KBM-7 (cell line): Measurements from ENCODE around the gene ELMO3.

Source experiments
- DNase-seq: peaks from one replicate; pipeline ENCODE4 v3.0.0-alpha.2; 2015
- in situ Hi-C: fragments of 300-500 bp; cut with MboI; formaldehyde crosslinking; loops from 2 replicates; pipeline ENCODE4 v1.14.3; 2020; ENCODE audit warnings: low sequenced_read_pairs, low pct_unique_long_range_greater_than_20kb, mixed read lengths

Gene ELMO3, protein sequence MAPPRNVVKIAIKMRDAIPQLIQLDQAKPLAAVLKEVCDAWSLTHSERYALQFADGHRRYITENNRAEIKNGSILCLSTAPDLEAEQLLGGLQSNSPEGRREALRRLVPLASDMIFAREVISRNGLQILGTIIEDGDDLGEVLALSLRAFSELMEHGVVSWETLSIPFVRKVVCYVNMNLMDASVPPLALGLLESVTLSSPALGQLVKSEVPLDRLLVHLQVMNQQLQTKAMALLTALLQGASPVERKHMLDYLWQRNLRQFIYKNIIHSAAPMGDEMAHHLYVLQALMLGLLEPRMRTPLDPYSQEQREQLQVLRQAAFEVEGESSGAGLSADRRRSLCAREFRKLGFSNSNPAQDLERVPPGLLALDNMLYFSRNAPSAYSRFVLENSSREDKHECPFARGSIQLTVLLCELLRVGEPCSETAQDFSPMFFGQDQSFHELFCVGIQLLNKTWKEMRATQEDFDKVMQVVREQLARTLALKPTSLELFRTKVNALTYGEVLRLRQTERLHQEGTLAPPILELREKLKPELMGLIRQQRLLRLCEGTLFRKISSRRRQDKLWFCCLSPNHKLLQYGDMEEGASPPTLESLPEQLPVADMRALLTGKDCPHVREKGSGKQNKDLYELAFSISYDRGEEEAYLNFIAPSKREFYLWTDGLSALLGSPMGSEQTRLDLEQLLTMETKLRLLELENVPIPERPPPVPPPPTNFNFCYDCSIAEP

DNA sequence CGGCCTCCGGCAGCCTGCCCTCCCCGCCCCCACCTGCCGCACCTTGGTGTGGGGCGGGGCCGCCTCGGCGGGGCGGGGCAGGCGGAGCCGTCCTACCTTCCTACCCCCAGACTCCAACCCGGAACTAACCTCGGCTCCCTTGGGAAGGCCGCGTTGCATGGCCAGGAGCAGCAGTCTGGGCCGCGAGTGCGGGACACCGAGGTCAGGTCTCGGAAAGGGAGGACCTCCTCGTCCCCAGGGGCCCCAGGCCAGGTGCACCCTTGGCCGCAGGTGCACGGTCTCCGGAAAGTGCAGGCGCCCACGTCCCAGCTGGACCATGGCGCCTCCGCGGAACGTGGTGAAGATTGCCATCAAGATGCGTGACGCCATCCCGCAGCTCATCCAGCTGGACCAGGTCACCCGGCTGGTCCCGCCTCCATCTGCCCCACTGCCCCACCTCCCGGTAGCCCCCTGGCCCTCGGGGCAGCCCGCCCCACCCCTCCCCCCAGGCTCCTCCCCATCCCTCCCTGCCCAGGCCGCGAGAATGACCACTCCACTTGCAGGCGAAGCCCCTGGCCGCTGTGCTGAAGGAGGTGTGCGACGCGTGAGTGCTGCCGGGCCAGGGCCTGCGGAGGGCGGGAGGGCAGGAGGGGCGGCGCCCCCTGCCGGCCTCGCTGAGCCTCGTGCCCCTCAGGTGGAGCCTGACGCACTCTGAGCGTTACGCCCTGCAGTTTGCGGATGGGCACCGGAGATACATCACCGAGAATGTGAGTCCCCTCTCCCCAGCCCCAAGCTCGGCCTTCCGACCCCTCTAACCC lies at the start of gene ELMO3:
Gene ELMO3 (plus strand): TSS at position 121 of the 797 bp plus-strand sequence. CDS start 196 bp downstream, at position 317.
- DNase-seq, result no peak
- in situ Hi-C loops, result no loop called here

- in situ Hi-C loops, result no loop called here
- no peak for DNase-seq
Measured at GRCh38 chr16:67149276-67150046, 49.5 kb upstream of the ELMO3 start.

DNA sequence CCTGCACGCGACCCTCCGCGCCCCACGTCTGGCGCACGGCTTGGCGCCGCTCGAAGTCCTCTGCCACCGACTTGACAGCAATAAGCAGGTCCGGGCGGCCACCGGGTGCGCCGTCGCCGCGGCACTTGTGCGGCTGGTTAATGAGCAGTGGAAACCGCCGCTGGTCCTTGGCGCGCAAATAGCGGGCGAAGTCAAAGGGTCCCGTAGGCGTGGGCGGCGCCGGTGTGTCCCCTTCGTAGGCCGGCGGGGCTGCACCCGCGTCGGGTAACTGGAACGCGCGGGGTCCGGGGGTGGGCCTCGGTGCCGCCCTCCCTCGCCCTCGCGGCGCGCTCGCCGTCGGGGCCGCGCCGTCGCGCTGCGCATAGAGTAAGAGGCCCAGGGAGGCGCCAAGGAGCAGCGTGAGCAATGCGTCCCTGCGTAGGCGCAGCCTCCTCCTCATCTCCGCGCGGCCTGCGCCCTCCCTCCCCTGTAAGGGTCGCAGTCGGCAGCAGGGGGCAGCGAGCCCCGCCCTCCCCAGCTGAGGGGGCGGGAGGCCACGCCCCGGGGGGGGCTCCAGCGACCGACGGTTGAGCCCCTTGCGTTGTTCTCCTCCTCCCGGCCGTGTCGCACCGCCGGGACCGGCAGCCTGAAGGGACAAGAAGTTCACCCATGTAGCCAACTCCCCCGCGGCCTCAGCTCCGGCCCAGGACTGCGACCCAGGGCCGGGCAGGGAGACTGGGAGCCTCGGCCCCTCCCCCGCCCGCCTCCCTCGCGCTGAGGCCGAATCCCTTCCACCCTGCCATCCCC lies 48.7 kb upstream of the ELMO3 start:
- in situ Hi-C loops, result no loop called here
- no peak for DNase-seq

- in situ Hi-C loops, result no loop called here
- DNase-seq, result no peak
Measured at GRCh38 chr16:67150833-67151396, 48.0 kb upstream of the ELMO3 start, which contains the start of gene B3GNT9. Gene B3GNT9, minus strand, starts transcription at chr16:67150998. Its CDS starts 513 bp downstream, at chr16:67150485.

- in situ Hi-C loops, result no loop called here
- DNase-seq, result no peak
Measured at GRCh38 chr16:67151431-67152097, 47.4 kb upstream of the ELMO3 start.

- no peak for DNase-seq
- in situ Hi-C loops, result no loop called here
Measured at GRCh38 chr16:67154578-67155294, 44.2 kb upstream of the ELMO3 start.

DNA sequence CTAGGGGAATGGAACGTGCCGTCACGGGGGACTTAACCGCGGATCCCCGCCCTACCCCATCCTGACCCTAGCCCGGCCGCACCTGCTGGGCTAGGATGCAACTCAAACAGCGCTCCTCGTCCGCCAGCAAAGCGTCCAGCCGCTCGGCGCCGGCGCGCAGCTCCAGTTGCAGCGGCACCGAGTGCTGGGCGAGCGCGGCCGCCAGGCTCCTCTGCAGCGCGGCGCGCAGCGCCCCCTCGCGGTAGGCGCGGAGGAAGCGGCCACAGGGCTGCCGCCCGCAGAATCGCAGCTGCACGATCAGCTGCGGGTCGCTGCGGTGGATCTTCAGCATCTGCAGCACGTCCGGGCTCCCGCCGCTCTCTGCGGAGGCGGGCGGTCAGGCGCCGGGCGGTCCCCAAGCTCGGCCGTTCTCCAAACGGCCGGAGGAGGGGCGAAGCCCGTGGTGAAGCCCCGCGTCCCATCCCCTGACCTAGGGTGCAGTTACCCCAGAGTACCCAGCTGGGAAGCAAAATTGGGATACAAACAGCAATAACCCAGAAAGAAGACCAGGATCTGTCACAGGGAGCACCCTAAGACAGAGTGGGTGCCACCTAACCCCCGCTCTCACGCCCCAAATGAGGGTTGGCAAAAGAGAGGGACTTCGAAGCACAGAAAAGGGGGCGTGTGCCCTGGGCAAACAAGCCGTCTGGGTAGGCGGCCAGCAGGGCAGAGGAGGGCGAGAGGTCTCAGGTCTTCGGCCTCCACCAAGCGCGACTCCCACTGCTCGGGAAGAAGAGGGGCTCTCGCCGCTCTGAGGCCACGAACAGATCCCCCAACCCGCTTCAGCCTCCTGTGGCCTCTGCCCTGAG lies 43.4 kb upstream of the ELMO3 start:
- DNase-seq, result peak; percentile 73
- in situ Hi-C loops, result no loop called here

DNA sequence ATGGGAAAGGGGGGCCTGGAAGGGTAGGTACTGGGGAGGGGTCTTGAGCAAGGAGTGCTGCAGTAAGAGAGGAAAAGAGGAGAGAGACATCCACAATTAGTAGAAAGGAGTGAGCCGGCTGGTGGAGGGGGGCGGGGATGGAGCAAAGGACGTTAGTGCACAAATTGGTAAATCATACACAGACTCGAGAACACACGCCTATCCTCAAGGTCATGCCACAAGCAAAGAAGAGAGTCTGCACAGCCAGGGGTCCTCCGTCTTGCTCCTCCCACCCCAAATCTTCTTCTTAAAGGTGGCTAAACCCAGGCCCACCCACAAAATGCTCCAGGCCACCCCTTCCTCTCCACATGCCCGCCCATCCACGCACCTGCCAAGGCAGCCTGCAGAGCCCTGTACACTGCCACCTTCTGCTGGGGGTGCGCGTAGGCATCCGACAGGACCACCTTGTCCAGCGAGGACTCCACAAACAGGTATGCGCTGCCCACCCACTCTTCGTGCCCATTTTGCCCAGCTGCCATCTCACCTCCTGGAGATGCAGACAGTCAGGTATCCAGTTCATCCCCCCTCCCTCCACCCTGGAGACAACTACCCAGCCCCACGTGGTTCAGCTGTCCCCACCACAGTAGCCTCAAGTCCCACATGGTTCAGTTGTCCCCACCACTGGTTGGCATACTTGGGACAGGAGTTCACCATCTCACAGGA lies 42.6 kb upstream of the ELMO3 start:
- no peak for DNase-seq
- in situ Hi-C loops, result no loop called here

- in situ Hi-C loops, result no loop called here
Measured at GRCh38 chr16:67157106-67157748, 41.7 kb upstream of the ELMO3 start.

DNA sequence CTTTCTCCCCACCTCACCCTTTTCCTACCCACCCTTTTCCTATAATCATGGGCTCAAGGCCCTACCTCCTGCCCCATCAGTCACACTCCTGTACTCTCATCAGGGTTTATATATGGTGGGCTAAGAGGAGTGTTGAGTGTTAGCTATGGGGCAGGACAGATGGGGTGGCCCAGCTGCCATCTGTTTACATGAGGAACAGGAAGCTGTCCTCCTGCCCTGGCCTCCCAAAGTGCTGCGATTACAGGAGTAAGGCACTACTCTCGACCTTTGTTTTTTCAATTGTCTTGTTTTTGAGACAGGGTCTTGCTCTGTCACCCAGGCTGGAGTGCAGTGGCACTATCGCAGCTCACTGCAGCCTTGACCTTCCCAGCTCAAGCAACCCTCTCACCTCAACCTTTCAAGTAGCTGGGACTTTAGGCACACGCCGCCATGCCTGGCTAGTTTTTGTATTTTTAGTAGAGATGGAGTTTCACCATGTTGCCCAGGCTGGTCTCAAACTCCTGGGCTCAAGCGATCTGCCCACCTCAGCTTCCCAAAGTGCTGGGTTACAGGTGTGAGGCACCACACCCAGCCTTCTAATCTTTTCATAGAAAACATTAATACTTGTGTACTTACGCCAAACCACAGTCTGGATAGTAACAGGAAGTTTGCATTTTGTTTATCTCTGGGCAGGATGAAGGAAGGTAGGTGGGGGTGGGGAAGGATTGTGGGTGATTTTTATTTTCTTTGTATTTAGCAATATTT lies 40.9 kb upstream of the ELMO3 start:
- no peak for DNase-seq
- in situ Hi-C loops, result no loop called here

More at GRCh38 chr16:67157106-67157748, 41.7 kb upstream of the ELMO3 start:
- DNase-seq, result no peak

DNA sequence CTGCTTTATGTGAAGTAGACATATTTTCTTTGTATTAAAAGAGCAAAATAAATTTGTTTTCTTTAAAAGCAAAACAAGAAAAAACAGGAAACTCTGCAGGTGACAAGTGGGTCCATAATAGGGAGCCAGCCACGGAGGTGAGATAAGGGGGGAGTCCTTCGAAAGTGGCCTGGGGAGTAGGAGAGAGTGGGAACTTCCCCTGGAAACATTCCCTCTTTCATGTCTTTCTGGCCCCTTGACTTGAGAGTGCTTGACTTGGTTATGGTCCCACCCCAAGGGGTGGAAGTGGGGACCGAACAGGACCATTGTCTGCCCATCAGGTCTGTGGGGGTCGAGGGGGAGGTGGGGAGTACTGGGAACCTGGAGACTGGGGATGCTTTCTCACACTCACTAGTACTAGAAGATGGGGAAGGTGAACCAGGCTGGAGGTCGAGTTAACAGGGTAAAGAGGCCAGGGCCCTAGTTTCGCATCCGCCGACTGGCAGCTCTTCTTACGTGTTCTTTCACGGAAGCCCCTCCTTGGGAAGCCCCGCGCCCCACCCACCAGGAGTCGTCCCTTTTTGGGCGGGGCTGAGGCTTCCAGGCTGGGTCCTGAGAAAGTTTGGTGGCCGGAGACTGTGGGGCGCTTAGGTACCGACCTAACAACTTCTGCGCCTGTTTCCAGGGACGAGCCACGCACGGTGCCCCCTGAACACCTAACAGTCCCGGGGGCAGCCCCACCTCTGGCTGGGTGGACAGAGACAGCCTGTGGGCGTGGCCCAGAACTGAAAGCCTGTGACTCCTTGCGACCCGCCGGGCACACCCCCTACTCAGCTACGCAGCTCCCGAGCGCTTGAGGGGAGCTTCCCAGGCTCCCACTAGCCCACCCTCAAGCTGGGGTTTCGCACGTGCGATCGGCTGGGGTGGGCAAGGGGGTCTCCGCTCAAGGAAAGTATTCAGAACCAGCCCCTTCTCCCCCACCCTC lies 40.0 kb upstream of the ELMO3 start:
- DNase-seq, result peak; percentile 51
- in situ Hi-C loops, result no loop called here

GRCh38 chr16:67161595-67162058 lies 37.3 kb upstream of the ELMO3 start:
- DNase-seq, result no peak
- in situ Hi-C loops, result no loop called here

DNA sequence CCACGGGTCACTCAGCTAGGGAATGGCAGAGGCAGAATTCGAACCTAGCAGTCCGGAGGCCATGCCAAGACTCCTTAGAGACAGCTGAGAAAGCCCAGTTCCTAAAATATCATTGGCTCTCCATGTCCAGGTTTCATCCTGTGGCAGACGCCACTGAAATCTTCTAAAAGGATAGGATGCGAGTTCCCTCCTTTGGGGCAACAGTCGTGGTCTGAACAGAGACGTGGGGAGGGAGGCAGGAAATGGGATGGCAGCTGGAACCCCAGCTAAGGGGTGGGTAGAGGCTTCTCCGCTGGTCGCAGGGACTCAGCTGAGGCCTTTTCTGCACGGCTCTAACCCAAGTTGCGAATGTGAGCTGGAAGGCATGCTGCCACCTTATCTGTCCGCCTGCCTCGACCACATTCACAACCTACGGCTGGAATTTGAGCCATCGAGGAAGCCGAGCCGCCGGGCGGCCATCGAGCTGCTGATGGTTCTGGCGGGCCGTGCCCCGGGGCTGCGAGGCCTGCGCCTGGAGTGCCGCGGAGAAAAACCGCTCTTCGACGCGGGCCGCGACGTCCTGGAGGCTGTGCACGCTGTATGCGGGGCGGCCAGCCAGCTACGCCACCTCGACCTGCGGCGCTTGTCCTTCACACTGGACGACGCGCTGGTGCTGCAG lies 36.3 kb upstream of the ELMO3 start:
- DNase-seq, result no peak
- in situ Hi-C loops, result no loop called here
